ENCODE measurements around the gene CRYBA2. TPM values are rescaled to one million over a fixed set of nuclear protein-coding genes. Genes with fewer than 3 reads are reported as not detected.

Gene CRYBA2
- total RNA-seq, 4 donors from 2014 or later: not detected

GRCh38 chr2:218983263-218983933 lies 9.8 kb downstream of the CRYBA2 start:
- H3K9me3 ChIP-seq: no peaks in the 10 kb centered on the region
- H3K4me3 ChIP-seq: no peak overlapping the region
- peaks cover 89 to 98% (median 92%) of the 10 kb centered on the region in 3 donors for H3K27me3 ChIP-seq

GRCh38 chr2:218982586-218983262 lies 10.5 kb downstream of the CRYBA2 start:
- ATAC-seq (no peak), DNase-seq (no peak)
- TF ChIP-seq CTCF (IDR thresholded peaks at IDR 0.05 in 4 of 5, conservative IDR thresholded peaks at IDR 0.05 in 1 of 5): no peak
- TF ChIP-seq POLR2A (IDR thresholded peaks at IDR 0.05): no peak
- in situ Hi-C loops (cut with MboI; ENCODE audit: low sequenced_read_pairs in 4 of 4): no loop called here
- intact Hi-C loops (cut with DNase I; ENCODE audit: low total_unique reads): loop anchor here (5.0 kb wide), 1 partner anchor 175 kb away; no protein-coding TSS in a partner anchor
- H3K36me3 ChIP-seq: no peaks in the 10 kb centered on the region
- H3K27me3 ChIP-seq: peaks cover 87 to 97% (median 89%) of the 10 kb centered on the region in 3 donors
- peak overlapping the region in 1 of 4 donors; percentile 54 for H3K4me3 ChIP-seq
- H3K27ac ChIP-seq: no peak overlapping the region
- H3K9me3 ChIP-seq: no peaks in the 10 kb centered on the region
- peaks cover 27 to 33% of the 10 kb centered on the region in 2 donors for H3K4me1 ChIP-seq

More at GRCh38 chr2:218983263-218983933, 9.8 kb downstream of the CRYBA2 start:
- TF ChIP-seq CTCF (IDR thresholded peaks at IDR 0.05 in 4 of 5, conservative IDR thresholded peaks at IDR 0.05 in 1 of 5) (no peak), POLR2A (IDR thresholded peaks at IDR 0.05) (no peak)
- DNase-seq (no peak), ATAC-seq (no peak)
- Histone ChIP-seq H3K27ac (no peak overlapping the region), H3K4me1 (peaks cover 27 to 33% of the 10 kb centered on the region in 2 donors), H3K36me3 (no peaks in the 10 kb centered on the region)
- intact Hi-C loops (cut with DNase I; ENCODE audit: low total_unique reads) (loop anchor here (5.0 kb wide), 1 partner anchor 174 kb away; no protein-coding TSS in a partner anchor), in situ Hi-C loops (cut with MboI; ENCODE audit: low sequenced_read_pairs in 4 of 4) (no loop called here)

GRCh38 chr2:218981881-218982585 lies 11.2 kb downstream of the CRYBA2 start:
- TF ChIP-seq CTCF (IDR thresholded peaks at IDR 0.05 in 4 of 5, conservative IDR thresholded peaks at IDR 0.05 in 1 of 5) (no peak), POLR2A (IDR thresholded peaks at IDR 0.05) (no peak)
- ATAC-seq (no peak), DNase-seq (no peak)
- peak overlapping the region; percentile 24 to 54 (median 32) for H3K4me3 ChIP-seq
- H3K27ac ChIP-seq: no peak overlapping the region
- peaks cover 81 to 90% (median 88%) of the 10 kb centered on the region in 3 donors for H3K27me3 ChIP-seq
- no peaks in the 10 kb centered on the region for H3K36me3 ChIP-seq
- intact Hi-C loops (cut with DNase I; ENCODE audit: low total_unique reads): loop anchor here (5.0 kb wide), 1 partner anchor 175 kb away; no protein-coding TSS in a partner anchor
- in situ Hi-C loops (cut with MboI; ENCODE audit: low sequenced_read_pairs in 4 of 4): no loop called here
- H3K4me1 ChIP-seq: peaks cover 27 to 33% of the 10 kb centered on the region in 2 donors
- no peaks in the 10 kb centered on the region for H3K9me3 ChIP-seq

- intact Hi-C loops (cut with DNase I; ENCODE audit: low total_unique reads): loop anchor here (5.0 kb wide), 1 partner anchor 176 kb away; no protein-coding TSS in a partner anchor
- TF ChIP-seq CTCF (IDR thresholded peaks at IDR 0.05 in 4 of 5, conservative IDR thresholded peaks at IDR 0.05 in 1 of 5): no peak
- TF ChIP-seq POLR2A (IDR thresholded peaks at IDR 0.05): no peak
- no peaks in the 10 kb centered on the region for H3K9me3 ChIP-seq
- H3K4me1 ChIP-seq: peaks cover 27 to 33% of the 10 kb centered on the region in 2 donors
- peaks cover 75 to 86% (median 85%) of the 10 kb centered on the region in 3 donors for H3K27me3 ChIP-seq
- in situ Hi-C loops (cut with MboI; ENCODE audit: low sequenced_read_pairs in 4 of 4): no loop called here
- H3K27ac ChIP-seq: no peak overlapping the region
- peak overlapping the region in 1 of 4 donors; percentile 28 for H3K4me3 ChIP-seq
- H3K36me3 ChIP-seq: no peaks in the 10 kb centered on the region
- DNase-seq (no peak), ATAC-seq (no peak)
These were observed 11.8 kb downstream of the CRYBA2 start for GRCh38 chr2:218981390-218981880.

Data from gastrocnemius medialis (tissue), 4 donors.